ENCODE results near the gene SNX18.
"Not testable (repeated sequence)": the region's sequence is repeated elsewhere in the genome, so short reads cannot be mapped to it uniquely, and the experiment has no call there.

The SNX18 gene, protein sequence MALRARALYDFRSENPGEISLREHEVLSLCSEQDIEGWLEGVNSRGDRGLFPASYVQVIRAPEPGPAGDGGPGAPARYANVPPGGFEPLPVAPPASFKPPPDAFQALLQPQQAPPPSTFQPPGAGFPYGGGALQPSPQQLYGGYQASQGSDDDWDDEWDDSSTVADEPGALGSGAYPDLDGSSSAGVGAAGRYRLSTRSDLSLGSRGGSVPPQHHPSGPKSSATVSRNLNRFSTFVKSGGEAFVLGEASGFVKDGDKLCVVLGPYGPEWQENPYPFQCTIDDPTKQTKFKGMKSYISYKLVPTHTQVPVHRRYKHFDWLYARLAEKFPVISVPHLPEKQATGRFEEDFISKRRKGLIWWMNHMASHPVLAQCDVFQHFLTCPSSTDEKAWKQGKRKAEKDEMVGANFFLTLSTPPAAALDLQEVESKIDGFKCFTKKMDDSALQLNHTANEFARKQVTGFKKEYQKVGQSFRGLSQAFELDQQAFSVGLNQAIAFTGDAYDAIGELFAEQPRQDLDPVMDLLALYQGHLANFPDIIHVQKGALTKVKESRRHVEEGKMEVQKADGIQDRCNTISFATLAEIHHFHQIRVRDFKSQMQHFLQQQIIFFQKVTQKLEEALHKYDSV

DNA sequence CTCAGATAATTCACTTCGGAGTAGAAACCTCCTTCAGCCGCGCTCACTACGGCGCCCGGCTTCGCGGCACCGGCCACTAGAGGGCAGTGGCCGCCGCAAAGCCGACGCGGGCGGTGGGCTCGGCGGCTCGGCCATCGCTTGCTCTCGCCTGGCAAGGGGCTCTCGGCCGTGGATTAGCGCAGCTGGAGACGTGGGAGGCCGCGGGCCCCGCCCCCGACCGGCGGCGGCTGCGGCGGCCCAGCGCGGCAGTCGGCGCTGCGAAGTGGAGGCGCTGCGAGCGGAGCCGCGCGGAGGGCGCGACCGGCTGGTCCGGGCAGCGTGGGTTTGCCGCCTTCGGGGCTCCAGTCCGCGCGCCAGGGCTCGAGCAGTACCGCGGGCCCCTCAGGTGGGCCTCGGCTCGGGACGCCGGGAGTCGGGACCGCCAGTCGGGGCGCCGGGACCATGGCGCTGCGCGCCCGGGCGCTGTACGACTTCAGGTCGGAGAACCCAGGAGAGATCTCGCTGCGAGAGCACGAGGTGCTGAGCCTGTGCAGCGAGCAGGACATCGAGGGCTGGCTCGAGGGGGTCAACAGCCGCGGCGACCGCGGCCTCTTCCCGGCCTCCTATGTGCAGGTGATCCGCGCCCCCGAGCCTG is at the start of gene SNX18:
Gene SNX18 (plus strand): TSS at position 248 of the 634 bp plus-strand sequence. CDS start 194 bp downstream, at position 442.
- DNase-seq = peak; percentile 58

DNA sequence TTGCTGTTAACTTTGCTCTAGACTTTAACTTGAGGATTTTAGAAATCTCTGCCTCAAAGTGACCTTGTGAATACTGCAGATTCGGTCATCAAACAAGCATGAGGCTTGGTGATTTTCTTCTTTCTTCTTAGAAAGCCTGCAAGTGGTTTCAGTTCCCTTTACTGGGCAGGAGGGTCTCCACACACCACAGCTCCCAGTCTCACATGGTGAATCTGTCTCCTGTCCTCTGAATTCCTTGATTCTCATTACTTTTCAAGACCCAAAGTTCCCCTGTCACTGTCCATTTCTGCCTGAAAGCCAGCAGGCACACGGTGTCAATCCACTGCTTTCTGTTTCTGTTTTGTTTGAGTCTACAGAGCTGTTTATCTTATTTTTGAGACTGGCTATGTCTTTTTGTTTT is 47.9 kb upstream of the SNX18 start:
- DNase-seq = no peak

DNA sequence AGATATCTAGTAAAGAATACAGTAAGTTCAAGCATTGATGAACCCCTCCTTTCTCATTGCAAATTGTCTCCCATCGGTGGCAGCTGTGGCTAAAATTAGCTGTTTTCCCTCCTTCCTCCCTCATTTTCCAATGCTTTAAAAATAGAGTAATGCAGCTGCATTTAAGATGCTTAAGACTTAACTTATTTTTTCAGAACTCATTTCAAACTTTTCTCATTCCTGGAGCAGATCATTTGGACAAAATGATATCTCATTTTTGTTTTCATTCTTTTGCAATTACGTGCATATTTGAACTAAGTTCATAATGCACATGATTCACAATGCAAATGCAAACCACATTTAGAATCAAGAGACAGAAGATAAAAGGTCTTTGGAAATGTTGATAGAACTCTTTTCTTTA is 47.4 kb upstream of the SNX18 start:
- DNase-seq = no peak

DNA sequence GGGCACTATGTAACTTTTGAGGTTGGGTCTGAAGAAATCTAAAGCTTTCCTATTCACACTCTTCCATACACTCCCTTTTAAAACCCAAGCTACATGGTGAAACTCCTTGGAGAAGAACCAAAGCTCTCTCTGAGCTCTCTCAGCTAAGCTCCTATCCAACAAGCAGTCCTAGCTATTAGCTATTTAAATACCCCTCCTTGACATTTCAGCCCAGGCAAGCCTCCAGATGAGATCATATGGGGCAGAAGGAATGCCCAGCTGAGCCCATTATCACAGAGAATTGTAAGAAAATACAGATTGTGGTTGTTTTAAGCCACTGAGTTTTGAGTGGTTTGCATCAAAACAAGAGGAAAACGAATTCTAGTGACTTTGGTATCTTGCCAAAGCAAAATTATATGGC is 46.9 kb upstream of the SNX18 start:
- no peak for DNase-seq

DNA sequence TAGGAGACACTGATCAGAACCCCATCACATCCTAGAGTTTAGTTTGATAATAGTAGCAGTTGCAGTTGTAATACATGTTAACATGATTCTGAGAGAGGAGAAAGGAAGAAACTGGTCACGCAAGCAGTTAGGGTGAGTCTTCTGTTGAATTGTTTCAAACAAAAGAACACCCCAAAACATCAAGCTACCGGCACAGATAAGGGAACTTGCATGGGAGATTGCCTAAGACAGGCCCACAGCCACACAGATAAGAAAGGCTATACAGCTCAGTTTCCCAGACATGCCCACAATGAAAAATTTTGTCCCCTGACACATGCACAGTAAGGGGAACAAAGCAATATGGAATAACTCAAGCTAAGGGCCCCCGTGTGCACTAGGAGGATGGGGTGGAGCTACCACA is 46.2 kb upstream of the SNX18 start:
- DNase-seq = no peak

DNA sequence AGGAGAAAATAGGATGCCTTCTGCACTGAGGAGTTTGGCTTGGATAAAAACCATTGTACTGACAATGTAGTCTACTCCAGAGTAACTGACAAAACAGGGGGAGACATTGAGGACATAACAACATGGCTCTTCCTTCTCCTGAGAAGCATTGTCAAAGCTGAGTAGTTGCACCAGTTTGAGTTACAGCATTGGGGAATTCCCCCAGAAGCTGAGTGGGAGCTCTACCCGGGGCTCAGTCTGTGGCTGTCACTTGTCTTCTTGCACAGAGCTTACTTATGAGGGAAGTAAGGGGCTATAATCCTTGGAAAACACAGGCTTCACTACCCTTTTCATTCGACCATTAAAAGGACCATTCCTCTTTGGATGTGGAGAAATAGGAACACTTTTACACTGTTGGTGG is 40.9 kb upstream of the SNX18 start:
- DNase-seq = no peak

DNA sequence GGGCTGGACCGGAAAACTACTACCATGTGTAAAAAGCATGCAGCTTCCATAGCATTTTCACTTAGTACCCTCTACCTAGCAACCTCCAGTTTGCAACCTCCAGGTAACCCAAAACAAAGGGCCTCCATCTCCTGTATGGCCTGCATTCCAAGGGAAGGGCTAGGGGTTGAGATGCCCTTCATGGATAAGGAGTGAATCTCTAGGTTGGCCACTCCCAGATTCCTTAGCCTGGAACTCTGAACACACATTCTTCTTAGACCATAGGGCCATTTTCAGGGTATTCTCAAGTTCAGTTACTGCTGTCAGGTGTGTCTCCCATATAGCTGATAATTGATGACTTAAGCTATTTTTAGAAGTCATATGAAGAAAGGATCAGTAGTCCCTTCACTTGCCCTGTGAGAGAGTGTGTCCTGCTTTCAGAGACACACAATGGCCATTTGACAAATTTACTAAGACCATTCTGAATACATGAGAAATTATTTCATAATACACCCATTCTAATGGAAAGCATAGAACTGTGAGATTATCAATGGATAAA is 39.5 kb upstream of the SNX18 start:
- DNase-seq = no peak

DNA sequence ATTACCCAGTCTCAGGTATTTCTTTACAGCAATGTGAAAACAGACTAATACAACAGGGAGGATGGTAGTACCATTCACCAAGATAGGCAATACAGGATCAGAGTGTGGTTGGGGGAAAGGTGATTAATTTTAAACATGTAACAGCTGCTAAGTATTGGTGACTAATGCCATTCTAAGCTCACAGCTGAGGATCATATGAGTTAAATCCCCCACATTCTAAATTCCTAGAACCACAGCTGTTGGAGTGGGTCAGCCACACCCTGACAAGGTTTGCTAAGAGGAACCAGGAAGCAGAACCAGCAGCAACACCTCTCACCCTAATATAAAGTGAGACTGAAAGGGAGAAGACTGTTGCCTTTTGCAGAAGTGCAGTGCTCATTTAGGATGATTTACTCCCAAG is 37.3 kb upstream of the SNX18 start:
- DNase-seq = no peak

DNA sequence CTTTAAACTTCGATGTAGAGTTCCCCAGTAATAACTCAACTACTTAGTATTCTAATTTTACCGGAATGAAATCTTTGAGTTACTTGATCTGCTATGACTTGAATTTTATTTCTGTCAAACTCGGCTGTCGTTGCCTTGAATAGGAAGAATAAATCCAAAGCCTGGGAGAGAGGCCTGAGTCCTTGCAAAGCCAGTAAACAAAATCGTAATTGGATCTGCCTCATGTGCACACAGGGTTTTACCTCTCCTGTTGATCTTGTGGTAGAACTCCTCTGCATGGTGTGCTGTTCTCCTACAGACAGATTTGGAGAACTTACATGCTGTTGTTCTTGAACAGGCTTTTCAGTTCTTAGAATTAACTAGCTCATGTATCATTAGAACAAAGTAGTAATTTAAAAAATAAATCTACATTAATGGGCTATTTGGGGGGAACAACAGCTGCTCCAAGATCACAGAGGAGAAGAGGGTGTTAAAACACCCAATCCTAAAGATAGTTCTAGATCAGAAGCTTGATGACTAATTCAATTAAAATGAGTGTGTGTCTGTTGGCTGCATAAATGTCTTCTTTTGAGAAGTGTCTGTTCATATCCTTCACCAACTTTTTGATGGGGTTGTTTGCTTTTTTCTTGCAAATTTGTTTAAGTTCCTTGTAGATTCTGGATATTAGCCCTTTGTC is 33.2 kb upstream of the SNX18 start:
- DNase-seq = no peak

DNA sequence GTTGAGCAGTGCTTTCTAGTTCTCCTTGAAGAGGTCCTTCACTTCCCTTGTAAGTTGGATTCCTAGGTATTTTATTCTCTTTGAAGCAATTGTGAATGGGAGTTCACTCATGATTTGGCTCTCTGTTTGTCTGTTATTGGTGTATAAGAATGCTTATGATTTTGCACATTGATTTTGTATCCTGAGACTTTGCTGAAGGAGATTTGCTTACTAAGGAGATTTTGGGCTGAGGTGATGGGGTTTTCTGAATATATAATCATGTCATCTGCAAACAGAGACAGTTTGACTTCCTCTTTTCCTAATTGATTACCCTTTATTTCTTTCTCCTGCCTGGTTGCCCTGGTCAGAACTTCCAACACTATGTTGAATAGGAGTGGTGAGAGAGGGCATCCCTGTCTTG is 31.9 kb upstream of the SNX18 start:
- not testable (repeated sequence) for DNase-seq

DNA sequence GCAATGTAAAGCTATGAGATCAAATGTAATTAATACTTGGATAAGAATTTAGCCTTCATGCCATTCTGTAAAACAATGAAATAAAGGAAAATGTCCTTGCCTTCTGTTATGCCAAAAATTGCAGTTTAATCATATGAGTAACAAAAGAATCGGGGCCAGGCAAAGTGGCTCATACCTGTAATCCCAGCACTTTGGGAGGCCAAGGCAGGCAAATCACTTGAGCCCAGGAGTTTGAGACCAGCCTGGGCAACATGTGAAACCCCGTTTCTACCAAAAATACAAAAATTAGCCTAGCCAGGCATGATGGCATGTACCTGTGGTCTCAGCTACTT is 27.9 kb upstream of the SNX18 start:
- DNase-seq = not testable (repeated sequence)

DNA sequence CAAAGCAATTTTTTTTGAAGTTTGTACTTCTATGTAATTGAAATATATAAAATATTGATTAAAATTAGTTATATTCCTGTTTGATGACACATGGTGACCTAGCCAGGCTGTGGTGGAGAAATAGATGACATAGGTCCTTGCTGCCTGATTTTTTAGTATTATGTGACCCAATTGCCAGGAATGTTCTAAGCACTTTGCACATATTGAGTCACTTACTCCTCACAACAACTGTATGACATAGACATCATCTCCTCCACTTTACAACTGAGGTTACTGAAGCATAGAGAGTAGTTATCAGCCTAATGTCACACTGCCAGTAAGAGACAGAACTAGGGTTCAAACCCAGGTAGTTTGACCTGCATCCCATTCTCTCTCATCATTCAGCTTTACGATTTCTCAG is 26.2 kb upstream of the SNX18 start:
- DNase-seq = no peak

DNA sequence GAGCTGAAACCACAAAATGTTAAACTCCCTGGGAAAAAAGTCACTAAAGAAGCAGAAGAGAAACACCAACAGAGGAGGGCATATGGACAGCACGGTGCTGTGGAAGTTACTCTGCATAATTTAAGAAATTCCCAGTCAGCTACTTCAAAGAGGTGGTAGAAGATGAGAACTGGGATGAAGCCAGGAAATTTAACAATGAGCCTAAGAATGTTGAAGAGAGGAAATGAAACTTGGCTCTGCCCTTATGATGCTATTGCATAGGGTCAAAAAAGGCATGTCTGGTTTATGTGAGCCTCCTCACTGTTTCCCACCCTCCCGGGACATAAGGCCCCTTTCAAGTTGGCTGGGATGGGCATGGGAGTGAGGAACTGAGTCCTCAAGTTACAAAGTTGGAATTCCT is 25.4 kb upstream of the SNX18 start:
- DNase-seq = no peak

DNA sequence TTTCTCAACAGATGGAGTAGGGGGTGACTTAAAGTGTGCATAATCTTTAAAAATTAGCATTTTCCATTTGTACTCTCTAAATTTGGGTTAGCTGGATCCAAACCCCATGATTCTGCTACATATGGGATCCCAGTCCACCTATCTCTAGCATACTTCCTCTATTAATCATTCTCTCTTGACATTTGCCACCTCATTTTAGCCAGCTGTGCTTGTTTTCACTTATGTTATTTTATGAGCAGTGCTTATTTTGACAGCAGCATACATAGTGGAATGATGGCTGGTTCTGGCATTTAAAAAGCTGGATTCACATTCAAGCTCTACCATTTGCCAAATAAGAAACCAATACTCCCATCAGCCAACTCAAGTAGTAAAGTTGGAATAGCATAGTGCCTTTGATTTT is 22.5 kb upstream of the SNX18 start:
- DNase-seq = no peak

DNA sequence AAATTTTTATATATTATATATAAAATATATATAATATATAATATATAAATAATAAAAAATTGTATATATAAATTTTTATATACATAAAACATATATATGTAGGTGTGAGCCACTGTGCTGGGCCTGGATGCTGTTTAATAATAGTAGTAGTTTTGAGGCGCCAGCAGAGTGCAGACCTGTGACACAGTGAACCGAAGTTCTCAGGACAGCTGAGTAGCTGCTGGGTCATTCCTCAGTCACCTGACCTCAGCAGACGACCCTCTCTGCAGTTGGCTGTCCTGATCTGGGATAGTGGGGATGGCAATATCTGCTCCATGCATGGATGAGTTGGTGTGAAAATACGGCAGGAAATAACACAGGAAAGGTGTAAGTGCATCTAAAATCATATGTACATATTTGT is 3.3 kb upstream of the SNX18 start:
- no peak for DNase-seq

DNA sequence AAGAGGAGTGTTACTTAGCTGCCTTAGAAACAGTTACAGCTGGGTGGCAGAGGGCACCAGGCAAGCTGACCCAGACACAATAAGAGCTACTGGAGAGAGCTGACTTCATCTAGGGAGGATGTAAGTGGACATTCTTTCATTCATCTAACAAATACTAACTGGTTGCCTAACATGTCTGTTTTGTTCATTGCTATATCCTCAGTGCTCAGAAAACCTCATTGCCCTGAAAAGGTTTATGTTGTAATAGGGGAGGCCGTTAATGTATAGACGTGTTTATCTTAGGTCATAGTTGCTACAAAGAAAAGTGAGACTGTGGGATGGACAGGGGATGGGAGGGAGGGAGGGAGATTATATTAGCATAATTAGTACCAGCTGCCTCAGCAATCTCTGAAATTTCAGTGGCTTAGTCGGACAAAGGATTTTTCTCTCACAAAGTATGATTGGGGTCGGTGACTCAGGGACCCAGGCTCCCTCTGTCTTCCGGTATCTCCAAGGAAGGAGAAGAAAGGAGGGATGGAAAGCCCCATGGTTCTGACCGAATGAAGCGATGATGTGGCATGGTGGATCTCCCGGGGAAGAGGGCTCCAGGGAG is 2.6 kb upstream of the SNX18 start:
- no peak for DNase-seq

DNA sequence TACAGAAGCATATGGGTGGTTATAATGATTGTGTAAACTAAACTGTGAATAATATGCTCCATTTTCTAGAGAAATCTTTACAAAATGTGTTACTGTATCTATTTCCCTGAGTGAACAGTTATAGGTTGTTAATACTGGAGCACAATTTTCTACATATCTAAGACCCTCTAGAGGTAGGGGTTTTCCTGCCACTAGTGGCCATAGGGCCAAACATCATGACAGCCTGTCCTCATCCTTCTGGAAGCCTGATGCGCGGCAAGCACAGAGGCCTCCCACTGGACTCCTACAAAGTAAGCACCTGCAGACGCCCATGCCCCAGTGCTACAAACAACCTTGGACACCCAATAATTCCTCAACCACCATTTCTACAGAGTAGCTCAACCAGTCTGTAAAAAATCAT is 1.9 kb upstream of the SNX18 start:
- DNase-seq = no peak

DNA sequence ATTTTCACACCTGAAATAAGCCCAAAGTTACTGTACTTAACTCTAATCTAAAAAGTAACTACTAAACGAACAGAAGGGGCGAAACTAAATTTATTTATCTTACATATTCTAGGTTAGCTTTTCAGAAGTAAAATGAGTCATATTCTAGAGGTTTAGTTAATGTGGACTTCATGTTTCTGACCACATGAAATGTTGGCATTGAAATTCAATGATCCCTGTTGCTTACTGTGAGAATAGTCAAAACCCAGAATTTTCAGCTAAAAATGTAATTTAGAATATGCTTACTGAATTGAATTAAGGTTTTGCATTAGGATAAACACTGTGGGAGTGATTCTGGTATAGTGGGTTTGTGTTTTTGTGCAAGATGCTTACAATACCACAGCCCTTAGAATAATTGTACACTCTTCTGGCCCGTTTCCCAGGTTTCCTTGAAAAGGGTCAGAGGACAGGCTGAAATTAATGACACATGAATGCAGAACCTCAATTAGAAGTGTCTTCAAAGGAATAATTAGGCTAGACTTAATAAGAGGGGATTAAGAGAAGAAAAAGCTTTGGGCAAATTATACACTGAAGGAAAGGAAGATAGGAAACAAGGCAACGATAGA is 1.4 kb upstream of the SNX18 start:
- no peak for DNase-seq

DNA sequence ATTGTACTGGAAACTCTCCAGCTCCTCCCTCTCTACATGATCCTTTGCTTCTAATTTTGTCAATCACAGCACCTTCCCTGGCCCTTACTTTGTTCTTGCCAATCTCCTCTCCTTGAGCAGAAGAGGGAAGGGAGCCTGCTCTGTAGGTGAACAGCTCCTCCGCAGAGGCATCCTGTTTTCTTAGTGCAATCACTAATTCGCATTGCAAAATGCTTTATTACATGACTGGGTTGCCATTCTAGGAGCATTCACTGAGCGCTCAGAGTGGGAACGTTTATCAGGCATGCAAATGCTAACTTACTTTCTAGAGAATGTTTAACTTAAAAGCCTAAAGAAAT is 416 bp upstream of the SNX18 start:
- no peak for DNase-seq

DNA sequence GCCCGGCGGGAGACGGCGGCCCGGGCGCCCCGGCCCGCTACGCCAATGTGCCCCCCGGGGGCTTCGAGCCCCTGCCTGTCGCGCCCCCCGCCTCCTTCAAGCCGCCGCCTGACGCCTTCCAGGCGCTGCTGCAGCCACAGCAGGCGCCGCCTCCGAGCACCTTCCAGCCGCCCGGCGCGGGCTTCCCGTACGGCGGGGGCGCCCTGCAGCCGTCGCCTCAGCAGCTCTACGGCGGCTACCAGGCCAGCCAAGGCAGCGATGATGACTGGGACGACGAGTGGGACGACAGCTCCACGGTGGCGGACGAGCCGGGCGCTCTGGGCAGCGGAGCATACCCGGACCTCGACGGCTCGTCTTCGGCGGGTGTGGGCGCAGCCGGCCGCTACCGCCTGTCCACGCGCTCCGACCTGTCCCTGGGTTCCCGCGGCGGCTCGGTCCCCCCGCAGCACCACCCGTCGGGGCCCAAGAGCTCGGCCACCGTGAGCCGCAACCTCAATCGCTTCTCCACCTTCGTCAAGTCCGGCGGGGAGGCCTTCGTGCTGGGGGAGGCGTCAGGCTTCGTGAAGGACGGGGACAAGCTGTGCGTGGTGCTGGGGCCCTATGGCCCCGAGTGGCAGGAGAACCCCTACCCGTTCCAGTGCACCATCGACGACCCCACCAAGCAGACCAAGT is 723 bp downstream of the SNX18 start:
- DNase-seq = no peak

DNA sequence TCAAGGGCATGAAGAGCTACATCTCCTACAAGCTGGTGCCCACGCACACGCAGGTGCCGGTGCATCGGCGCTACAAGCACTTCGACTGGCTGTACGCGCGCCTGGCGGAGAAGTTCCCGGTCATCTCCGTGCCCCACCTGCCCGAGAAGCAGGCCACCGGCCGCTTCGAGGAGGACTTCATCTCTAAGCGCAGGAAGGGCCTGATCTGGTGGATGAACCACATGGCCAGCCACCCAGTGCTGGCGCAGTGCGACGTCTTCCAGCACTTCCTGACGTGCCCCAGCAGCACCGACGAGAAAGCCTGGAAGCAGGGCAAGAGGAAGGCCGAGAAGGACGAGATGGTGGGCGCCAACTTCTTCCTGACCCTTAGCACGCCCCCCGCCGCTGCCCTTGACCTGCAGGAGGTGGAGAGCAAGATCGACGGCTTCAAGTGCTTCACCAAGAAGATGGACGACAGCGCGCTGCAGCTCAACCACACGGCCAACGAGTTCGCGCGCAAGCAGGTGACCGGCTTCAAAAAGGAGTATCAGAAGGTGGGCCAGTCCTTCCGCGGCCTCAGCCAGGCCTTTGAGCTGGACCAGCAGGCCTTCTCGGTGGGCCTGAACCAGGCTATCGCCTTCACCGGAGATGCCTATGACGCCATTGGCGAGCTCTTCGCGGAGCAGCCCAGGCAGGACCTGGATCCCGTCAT is 1.4 kb downstream of the SNX18 start:
- DNase-seq = no peak

DNA sequence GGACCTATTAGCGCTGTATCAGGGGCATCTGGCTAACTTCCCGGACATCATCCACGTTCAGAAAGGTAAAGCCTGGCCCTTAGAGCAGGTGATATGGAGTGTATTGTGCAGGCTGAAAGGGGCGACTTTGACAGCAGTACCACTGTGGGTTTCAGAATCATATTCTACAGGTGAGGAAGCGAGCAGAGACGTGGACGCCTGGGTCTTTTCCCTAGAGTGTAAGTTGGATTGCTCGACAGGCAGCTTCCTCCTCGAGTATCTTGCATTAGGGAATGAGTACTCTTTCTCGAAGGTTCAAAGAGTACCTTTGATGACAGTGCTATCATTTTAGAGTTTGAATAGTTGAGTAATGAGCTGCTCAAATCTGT is 1.9 kb downstream of the SNX18 start:
- no peak for DNase-seq
